Stomach (tissue), 4 donors: ENCODE results near the gene LRP6.

ENCODE experiments used
- EP300 ChIP-seq: sonication (generic); formaldehyde crosslinking; IDR thresholded peaks from one replicate; pipeline ENCODE4 v1.6.1; 2017; ENCODE audit warnings: antibody characterized with exemption
- POLR2A ChIP-seq, 4 donors: fragments of 450-650 bp; IDR thresholded peaks; one replicate each; pipeline ENCODE4 v1.6.1; 2016; ENCODE audit warnings: antibody characterized with exemption in 4 of 4, control low read depth in 2 of 4, mild to moderate bottlenecking in 1 of 4, moderate library complexity in 1 of 4
- TF ChIP-seq, protein P1 (sequence below), 7 experiments: fragments of 450-650 bp in 4 of 7; fragments of 200-600 bp in 3 of 7; sonication (generic) in 3 of 7; IDR thresholded peaks; one replicate each; pipeline ENCODE4 v1.5.1; 2016 to 2019; ENCODE audit warnings: antibody characterized with exemption in 7 of 7, control low read depth in 2 of 7, mild to moderate bottlenecking in 1 of 7

DNA sequence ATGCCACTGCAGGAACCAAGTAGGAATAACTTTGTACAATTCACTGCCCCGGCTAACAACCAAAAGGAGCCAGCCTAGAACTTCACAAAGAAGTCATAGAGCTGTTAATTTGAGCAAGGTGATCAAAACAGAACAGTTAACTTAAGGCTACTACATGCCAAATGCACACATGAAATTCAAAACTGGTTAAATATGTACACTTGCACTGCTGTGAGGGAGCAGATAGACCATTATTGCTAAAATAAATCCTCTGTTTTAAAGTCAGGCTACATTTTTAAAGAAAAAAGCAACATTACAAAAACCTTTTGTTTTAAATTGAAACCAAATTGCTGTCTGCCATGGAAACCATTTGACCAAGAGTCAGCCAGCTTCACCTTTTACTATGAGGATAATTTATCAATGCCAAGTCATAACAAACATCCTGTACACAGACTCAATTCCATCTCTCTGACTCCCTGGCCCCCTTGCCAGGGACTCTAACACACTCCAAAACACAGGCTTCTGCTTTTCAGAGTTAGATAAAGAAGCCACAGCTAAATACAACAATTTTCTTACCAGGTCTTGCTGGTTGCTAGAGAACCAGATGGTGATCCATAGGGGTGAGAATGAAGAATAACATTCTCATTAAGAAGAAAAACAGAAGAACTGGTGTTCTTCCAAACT, 84.0 kb downstream of the LRP6 start:
- TF ChIP-seq EP300 (no peak), POLR2A (IDR thresholded peaks at IDR 0.05) (no peak)
- TF ChIP-seq, protein P1, sequence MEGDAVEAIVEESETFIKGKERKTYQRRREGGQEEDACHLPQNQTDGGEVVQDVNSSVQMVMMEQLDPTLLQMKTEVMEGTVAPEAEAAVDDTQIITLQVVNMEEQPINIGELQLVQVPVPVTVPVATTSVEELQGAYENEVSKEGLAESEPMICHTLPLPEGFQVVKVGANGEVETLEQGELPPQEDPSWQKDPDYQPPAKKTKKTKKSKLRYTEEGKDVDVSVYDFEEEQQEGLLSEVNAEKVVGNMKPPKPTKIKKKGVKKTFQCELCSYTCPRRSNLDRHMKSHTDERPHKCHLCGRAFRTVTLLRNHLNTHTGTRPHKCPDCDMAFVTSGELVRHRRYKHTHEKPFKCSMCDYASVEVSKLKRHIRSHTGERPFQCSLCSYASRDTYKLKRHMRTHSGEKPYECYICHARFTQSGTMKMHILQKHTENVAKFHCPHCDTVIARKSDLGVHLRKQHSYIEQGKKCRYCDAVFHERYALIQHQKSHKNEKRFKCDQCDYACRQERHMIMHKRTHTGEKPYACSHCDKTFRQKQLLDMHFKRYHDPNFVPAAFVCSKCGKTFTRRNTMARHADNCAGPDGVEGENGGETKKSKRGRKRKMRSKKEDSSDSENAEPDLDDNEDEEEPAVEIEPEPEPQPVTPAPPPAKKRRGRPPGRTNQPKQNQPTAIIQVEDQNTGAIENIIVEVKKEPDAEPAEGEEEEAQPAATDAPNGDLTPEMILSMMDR (IDR thresholded peaks at IDR 0.05), result no peak
